ENCODE measurements around the gene CDC42SE2.

- TF ChIP-seq CTCF (IDR thresholded peaks at IDR 0.05) (no peak), POLR2A (IDR thresholded peaks at IDR 0.05) (no peak)
Observed at GRCh38 chr5:131274326-131275063, 10.6 kb downstream of the CDC42SE2 start.
